GM19043 (cell line): ENCODE measurements around the gene PTPRD.
"Not testable (repeated sequence)": the region's sequence is repeated elsewhere in the genome, so short reads cannot be mapped to it uniquely, and the experiment has no call there.

ENCODE experiments used
- ATAC-seq: cut with Tn5 transposase; IDR thresholded peaks from one replicate; pipeline ENCODE4 v1.9.1; 2021; ENCODE audit warnings: low read depth; ENCODE audit not compliant: unreplicated experiment

The PTPRD gene

GRCh38 chr9:10488937-10489336 lies 123.9 kb downstream of the PTPRD start:
- ATAC-seq, result no peak

GRCh38 chr9:10479172-10479571 lies 133.6 kb downstream of the PTPRD start:
- ATAC-seq, result no peak

- ATAC-seq, result not testable (repeated sequence)
Observed at GRCh38 chr9:10449201-10449617, 163.6 kb downstream of the PTPRD start.

- ATAC-seq, result no peak
Observed at GRCh38 chr9:10447036-10447435, 165.8 kb downstream of the PTPRD start.

GRCh38 chr9:10443868-10444204 lies 169.0 kb downstream of the PTPRD start:
- no peak for ATAC-seq

- ATAC-seq, result no peak
Observed at GRCh38 chr9:10443181-10443867, 169.5 kb downstream of the PTPRD start.

- no peak for ATAC-seq
Observed at GRCh38 chr9:10438955-10439354, 173.8 kb downstream of the PTPRD start.

- ATAC-seq, result no peak
Observed at GRCh38 chr9:10436756-10437155, 176.0 kb downstream of the PTPRD start.

GRCh38 chr9:10434412-10434811 lies 178.4 kb downstream of the PTPRD start:
- no peak for ATAC-seq

- ATAC-seq, result no peak
Observed at GRCh38 chr9:10411272-10411671, 201.5 kb downstream of the PTPRD start.

- no peak for ATAC-seq
Observed at GRCh38 chr9:10403283-10403682, 209.5 kb downstream of the PTPRD start.

GRCh38 chr9:10396615-10397014 lies 216.2 kb downstream of the PTPRD start:
- no peak for ATAC-seq

- ATAC-seq, result no peak
Observed at GRCh38 chr9:10387282-10387681, 225.5 kb downstream of the PTPRD start.

GRCh38 chr9:10371824-10372223 lies 241.0 kb downstream of the PTPRD start:
- ATAC-seq, result no peak

- ATAC-seq, result peak; percentile 84
Observed at GRCh38 chr9:10366171-10366779, 246.5 kb downstream of the PTPRD start.

GRCh38 chr9:10354591-10354990 lies 258.2 kb downstream of the PTPRD start:
- no peak for ATAC-seq

- not testable (repeated sequence) for ATAC-seq
Observed at GRCh38 chr9:10345621-10346020, 267.2 kb downstream of the PTPRD start.

- ATAC-seq, result no peak
Observed at GRCh38 chr9:10341057-10341456, 271.7 kb downstream of the PTPRD start.

GRCh38 chr9:10339152-10339551 lies 273.6 kb downstream of the PTPRD start:
- ATAC-seq, result no peak

- ATAC-seq, result no peak
Observed at GRCh38 chr9:10331157-10331556, 281.6 kb downstream of the PTPRD start.

GRCh38 chr9:10282084-10282483 lies 330.7 kb downstream of the PTPRD start:
- ATAC-seq, result no peak

GRCh38 chr9:10274988-10275387 lies 337.8 kb downstream of the PTPRD start:
- no peak for ATAC-seq
